Activated CD8-positive, alpha-beta T cell treated with anti-CD3 and anti-CD28 coated beads for 36 hours (primary cell): ENCODE data around the gene ARHGDIB. TPM values are rescaled to one million over a fixed set of nuclear protein-coding genes. Genes with fewer than 3 reads are reported as not detected.

Experiments used
- ATAC-seq: fragments of 200-7000 bp; cut with Tn5 transposase; one replicate; pipeline ENCODE4 v1.10.0; 2021; ENCODE audit warnings: mild to moderate bottlenecking, moderate library complexity
- CTCF ChIA-PET: fragments of 350-600 bp; sonication (Branson Sonifier 250); formaldehyde crosslinking; loops from one replicate; lab custom pipeline; 2021; ENCODE audit warnings: antibody characterized with exemption; lab: Charles Lee
- POLR2A ChIA-PET: fragments of 350-600 bp; sonication (Branson Sonifier 250); formaldehyde crosslinking; loops from one replicate; lab custom pipeline; 2021; ENCODE audit warnings: antibody characterized with exemption; lab: Charles Lee
- DNase-seq: peaks from one replicate; pipeline ENCODE4 v3.0.0-alpha.2; 2020
- H3K27ac Mint-ChIP-seq: one replicate; pipeline ENCODE4 v1.8.0; 2021; ENCODE audit warnings: mild to moderate bottlenecking, mixed read lengths
- H3K27me3 Mint-ChIP-seq: one replicate; pipeline ENCODE4 v1.8.0; 2021; ENCODE audit warnings: mixed read lengths
- H3K36me3 Mint-ChIP-seq: one replicate; pipeline ENCODE4 v1.8.0; 2021; ENCODE audit warnings: low read depth, mixed read lengths
- H3K4me1 Mint-ChIP-seq: one replicate; pipeline ENCODE4 v1.8.0; 2021; ENCODE audit warnings: low read depth, mixed read lengths
- H3K4me3 Mint-ChIP-seq: one replicate; pipeline ENCODE4 v1.8.0; 2021; ENCODE audit warnings: mild to moderate bottlenecking, moderate library complexity, mixed read lengths
- H3K9me3 Mint-ChIP-seq: one replicate; pipeline ENCODE4 v1.8.0; 2021; ENCODE audit warnings: mixed read lengths
- CTCF ChIP-seq: fragments of 200-600 bp; IDR thresholded peaks from one replicate; pipeline ENCODE4 v1.8.0; 2022; ENCODE audit warnings: antibody characterized with exemption, mild to moderate bottlenecking
- intact Hi-C: fragments of 100-400 bp; cut with micrococcal nuclease; formaldehyde crosslinking; loops from one replicate; pipeline ENCODE4 v1.10.0; 2022
- total RNA-seq, 2 experiments: library from RNA; stranded (reverse); gene quantifications; one replicate each; pipeline ENCODE4 v1.2.3, GENCODE V29; 2021

ARHGDIB gene
- total RNA-seq, 2 experiments from 2014 or later = 765 to 771 TPM

- no peak overlapping the region for H3K27ac Mint-ChIP-seq
- no peak overlapping the region for H3K4me3 Mint-ChIP-seq
- ATAC-seq = no peak
- H3K36me3 Mint-ChIP-seq = no peaks in the 10 kb centered on the region
- no peak for TF ChIP-seq CTCF
- ChIA-PET POLR2A (no interaction called here), CTCF (interaction anchor here (1.3 to 6.0 kb wide), 2 partner anchors 151 to 224 kb away, joined by 4 to 95 read pairs; no protein-coding TSS in a partner anchor)
- intact Hi-C loops = loop anchor here (5.0 kb wide), 1 partner anchor 276 kb away; no protein-coding TSS in a partner anchor
- H3K4me1 Mint-ChIP-seq = peaks cover 24% of the 10 kb centered on the region
- H3K27me3 Mint-ChIP-seq = peaks cover 7% of the 10 kb centered on the region
- no peaks in the 10 kb centered on the region for H3K9me3 Mint-ChIP-seq
- DNase-seq = no peak
These were observed 36.6 kb upstream of the ARHGDIB start for GRCh38 chr12:14997998-14998397.

GRCh38 chr12:14995583-14996425 lies 34.4 kb upstream of the ARHGDIB start:
- H3K36me3 Mint-ChIP-seq = no peaks in the 10 kb centered on the region
- H3K9me3 Mint-ChIP-seq = peaks cover 6% of the 10 kb centered on the region
- peaks cover 24% of the 10 kb centered on the region for H3K4me1 Mint-ChIP-seq
- no peak overlapping the region for H3K4me3 Mint-ChIP-seq
- ATAC-seq = peak; percentile 51
- ChIA-PET CTCF (interaction anchor here (0.6 to 6.0 kb wide), 42 partner anchors 8 to 385 kb away, joined by 3 to 95 read pairs (median 4); partner anchors contain the start of genes ART4, C12orf60, ERP27 and PDE6H), POLR2A (interaction anchor here (0.6 to 1.3 kb wide), 7 partner anchors 8 to 224 kb away, joined by 3 to 4 read pairs (median 3); partner anchors contain the start of gene ARHGDIB)
- intact Hi-C loops = loop anchor here (1.0 to 5.0 kb wide), 2 partner anchors 151 to 274 kb away; no protein-coding TSS in a partner anchor
- H3K27me3 Mint-ChIP-seq = no peaks in the 10 kb centered on the region
- peak; percentile 61 for TF ChIP-seq CTCF
- H3K27ac Mint-ChIP-seq = peak overlapping the region; percentile 61
- no peak for DNase-seq

GRCh38 chr12:14994610-14995009 lies 33.2 kb upstream of the ARHGDIB start:
- Mint-ChIP-seq H3K27ac (peak overlapping the region; percentile 61), H3K27me3 (no peaks in the 10 kb centered on the region), H3K4me3 (no peak overlapping the region), H3K36me3 (no peaks in the 10 kb centered on the region), H3K4me1 (peaks cover 24% of the 10 kb centered on the region), H3K9me3 (peaks cover 10% of the 10 kb centered on the region)
- ChIA-PET POLR2A (interaction anchor here (0.7 to 1.0 kb wide), 4 partner anchors 33 to 149 kb away, joined by 3 read pairs; partner anchors contain the start of gene ARHGDIB), CTCF (interaction anchor here (0.8 to 6.0 kb wide), 20 partner anchors 9 to 278 kb away, joined by 3 to 95 read pairs (median 8); partner anchors contain the start of genes ARHGDIB, ERP27, PDE6H and RERG)
- ATAC-seq (no peak), DNase-seq (no peak)
- no peak for TF ChIP-seq CTCF
- intact Hi-C loops = loop anchor here (1.0 to 5.0 kb wide), 3 partner anchors 42 to 272 kb away; no protein-coding TSS in a partner anchor

GRCh38 chr12:14993537-14994266 lies 32.3 kb upstream of the ARHGDIB start:
- H3K27me3 Mint-ChIP-seq = no peaks in the 10 kb centered on the region
- intact Hi-C loops = loop anchor here (5.0 kb wide), 1 partner anchor 41 kb away; no protein-coding TSS in a partner anchor
- H3K4me3 Mint-ChIP-seq = no peak overlapping the region
- TF ChIP-seq CTCF = no peak
- CTCF ChIA-PET = interaction anchor here (0.7 to 6.0 kb wide), 8 partner anchors 9 to 183 kb away, joined by 3 to 95 read pairs (median 10); partner anchors contain the start of genes ARHGDIB, ERP27 and PDE6H
- no peaks in the 10 kb centered on the region for H3K36me3 Mint-ChIP-seq
- H3K9me3 Mint-ChIP-seq = peaks cover 10% of the 10 kb centered on the region
- H3K27ac Mint-ChIP-seq = peak overlapping the region; percentile 61
- ATAC-seq (peak; percentile 78), DNase-seq (peak; percentile 55)
- H3K4me1 Mint-ChIP-seq = peaks cover 24% of the 10 kb centered on the region
- POLR2A ChIA-PET = no interaction called here
